ENCODE data around the gene NAMPT.

DNA sequence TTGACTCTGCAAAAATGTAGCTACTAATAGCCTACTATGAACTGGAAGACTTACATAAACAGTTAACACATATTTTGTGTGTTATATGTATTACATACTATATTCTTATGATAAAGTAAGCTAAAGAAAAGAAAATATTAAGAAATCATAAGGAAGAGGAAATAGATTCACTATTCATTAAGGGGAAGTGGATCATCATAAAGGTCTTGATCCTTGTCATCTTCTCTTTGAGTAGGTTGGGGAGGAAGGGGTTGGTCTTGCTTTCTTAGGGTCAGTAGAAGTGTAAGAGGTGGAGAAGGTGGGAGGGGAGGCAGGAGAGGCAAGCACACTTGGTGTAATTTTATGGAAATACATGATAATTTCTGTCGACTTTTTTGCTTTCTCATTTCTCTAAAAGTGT is 81.3 kb downstream of the NAMPT start:
- TF ChIP-seq, protein P1, sequence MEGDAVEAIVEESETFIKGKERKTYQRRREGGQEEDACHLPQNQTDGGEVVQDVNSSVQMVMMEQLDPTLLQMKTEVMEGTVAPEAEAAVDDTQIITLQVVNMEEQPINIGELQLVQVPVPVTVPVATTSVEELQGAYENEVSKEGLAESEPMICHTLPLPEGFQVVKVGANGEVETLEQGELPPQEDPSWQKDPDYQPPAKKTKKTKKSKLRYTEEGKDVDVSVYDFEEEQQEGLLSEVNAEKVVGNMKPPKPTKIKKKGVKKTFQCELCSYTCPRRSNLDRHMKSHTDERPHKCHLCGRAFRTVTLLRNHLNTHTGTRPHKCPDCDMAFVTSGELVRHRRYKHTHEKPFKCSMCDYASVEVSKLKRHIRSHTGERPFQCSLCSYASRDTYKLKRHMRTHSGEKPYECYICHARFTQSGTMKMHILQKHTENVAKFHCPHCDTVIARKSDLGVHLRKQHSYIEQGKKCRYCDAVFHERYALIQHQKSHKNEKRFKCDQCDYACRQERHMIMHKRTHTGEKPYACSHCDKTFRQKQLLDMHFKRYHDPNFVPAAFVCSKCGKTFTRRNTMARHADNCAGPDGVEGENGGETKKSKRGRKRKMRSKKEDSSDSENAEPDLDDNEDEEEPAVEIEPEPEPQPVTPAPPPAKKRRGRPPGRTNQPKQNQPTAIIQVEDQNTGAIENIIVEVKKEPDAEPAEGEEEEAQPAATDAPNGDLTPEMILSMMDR (IDR thresholded peaks at IDR 0.05), result no peak
- TF ChIP-seq POLR2AphosphoS5 (IDR thresholded peaks at IDR 0.05; ENCODE audit: low read depth, low read length), result no peak
